GM23338 (cell line): ENCODE data around the gene HJV. TPM values are rescaled to one million over a fixed set of nuclear protein-coding genes. Genes with fewer than 3 reads are reported as not detected.

Source experiments
- ATAC-seq: fragments of 200-7000 bp; cut with Tn5 transposase; 3 replicates; pipeline ENCODE4 v1.9.1; 2020
- DNase-seq: peaks from one replicate; pipeline ENCODE4 v3.0.0-alpha.2; 2015; ENCODE audit warnings: low spot score
- H2AFZ ChIP-seq: fragments of 200-600 bp; sonication (generic); 2 replicates; pipeline ENCODE4 v1.8.0; 2016; ENCODE audit warnings: antibody characterized with exemption, mild to moderate bottlenecking, moderate library complexity
- H3F3A ChIP-seq: fragments of 200-600 bp; sonication (generic); replicated peaks from 2 replicates; pipeline ENCODE4 v1.8.0; 2017; ENCODE audit warnings: antibody characterized with exemption, mixed run types, low read depth
- H3K27ac ChIP-seq: fragments of 200-600 bp; sonication (generic); 2 replicates; pipeline ENCODE4 v1.6.1; 2016; ENCODE audit warnings: low read depth
- H3K27me3 ChIP-seq: fragments of 200-600 bp; sonication (generic); 2 replicates; pipeline ENCODE4 v1.8.0; 2016; ENCODE audit warnings: mild to moderate bottlenecking, mixed run types, moderate library complexity; ENCODE audit not compliant: insufficient read depth
- H3K36me3 ChIP-seq: fragments of 200-600 bp; sonication (generic); 2 replicates; pipeline ENCODE4 v1.8.0; 2016; ENCODE audit warnings: mild to moderate bottlenecking; ENCODE audit not compliant: insufficient read depth
- H3K4me1 ChIP-seq: fragments of 200-600 bp; sonication (generic); 2 replicates; pipeline ENCODE4 v1.8.0; 2016; ENCODE audit warnings: mild to moderate bottlenecking, moderate library complexity; ENCODE audit not compliant: insufficient read depth
- H3K4me2 ChIP-seq: fragments of 200-600 bp; sonication (generic); 2 replicates; pipeline ENCODE4 v1.7.1; 2017; ENCODE audit warnings: mixed run types
- H3K4me3 ChIP-seq: fragments of 200-600 bp; sonication (generic); 2 replicates; pipeline ENCODE4 v1.6.1; 2016; ENCODE audit warnings: mixed run types
- H3K79me2 ChIP-seq: fragments of 200-600 bp; sonication (generic); replicated peaks from 2 replicates; pipeline ENCODE4 v1.8.0; 2017; ENCODE audit warnings: mild to moderate bottlenecking; ENCODE audit not compliant: insufficient read depth
- H3K9me2 ChIP-seq: fragments of 200-600 bp; sonication (generic); 2 replicates; pipeline ENCODE4 v1.8.0; 2017; ENCODE audit not compliant: insufficient read depth
- H4K20me1 ChIP-seq: fragments of 200-600 bp; sonication (generic); replicated peaks from 2 replicates; pipeline ENCODE4 v1.8.0; 2017; ENCODE audit warnings: mild to moderate bottlenecking; ENCODE audit not compliant: insufficient read depth
- H3K27ac Mint-ChIP-seq: 2 replicates; pipeline ENCODE4 v1.8.0; 2020; ENCODE audit warnings: inconsistent platforms, mild to moderate bottlenecking, moderate library complexity, mixed read lengths
- H3K27me3 Mint-ChIP-seq: 3 replicates; pipeline ENCODE4 v1.8.0; 2022; ENCODE audit warnings: low read depth, mild to moderate bottlenecking, moderate library complexity, mixed read lengths, inconsistent platforms; ENCODE audit not compliant: insufficient read depth, poor library complexity
- H3K36me3 Mint-ChIP-seq: 3 replicates; pipeline ENCODE4 v1.8.0; 2021; ENCODE audit warnings: low read depth, mild to moderate bottlenecking, inconsistent platforms, moderate library complexity, mixed read lengths
- H3K4me1 Mint-ChIP-seq: 3 replicates; pipeline ENCODE4 v1.8.0; 2020; ENCODE audit warnings: mild to moderate bottlenecking, inconsistent platforms, mixed read lengths
- H3K4me3 Mint-ChIP-seq: 3 replicates; pipeline ENCODE4 v1.8.0; 2021; ENCODE audit warnings: moderate library complexity, mild to moderate bottlenecking, inconsistent platforms, mixed read lengths
- H3K9me3 Mint-ChIP-seq: 3 replicates; pipeline ENCODE4 v1.8.0; 2020; ENCODE audit warnings: moderate library complexity, mild to moderate bottlenecking, inconsistent platforms, mixed read lengths
- CREB1 ChIP-seq: fragments of 250-450 bp; sonication (Bioruptor Pico); IDR thresholded peaks from 2 replicates; pipeline ENCODE4 v1.5.0; 2020; ENCODE audit warnings: low read depth, mild to moderate bottlenecking, moderate library complexity
- ETS1 ChIP-seq: IDR thresholded peaks from 2 replicates; pipeline ENCODE4 v1.6.1; 2016; ENCODE audit warnings: antibody characterized with exemption
- EZH2 ChIP-seq: fragments of 200-600 bp; sonication (generic); IDR thresholded peaks from one replicate; pipeline ENCODE4 v1.8.0; 2017; ENCODE audit warnings: antibody characterized with exemption, mild to moderate bottlenecking, low read depth; ENCODE audit not compliant: unreplicated experiment
- JUNB ChIP-seq: IDR thresholded peaks from one replicate; pipeline ENCODE4 v1.6.1; 2016; ENCODE audit warnings: antibody characterized with exemption; ENCODE audit not compliant: unreplicated experiment
- NANOG ChIP-seq: IDR thresholded peaks from 2 replicates; pipeline ENCODE4 v1.6.1; 2016; ENCODE audit warnings: antibody characterized with exemption, borderline replicate concordance
- POLR2AphosphoS5 ChIP-seq: IDR thresholded peaks from 2 replicates; pipeline ENCODE4 v1.6.1; 2016; ENCODE audit warnings: antibody characterized with exemption, low read depth
- STAT1 ChIP-seq: IDR thresholded peaks from one replicate; pipeline ENCODE4 v1.6.1; 2016; ENCODE audit warnings: antibody characterized with exemption; ENCODE audit not compliant: unreplicated experiment
- ZNF114 ChIP-seq: fragments of 250-450 bp; sonication (Bioruptor Pico); IDR thresholded peaks from 2 replicates; pipeline ENCODE4 v1.5.0; 2020; ENCODE audit warnings: mild to moderate bottlenecking, moderate library complexity
- ZNF331 ChIP-seq: fragments of 250-450 bp; sonication (Bioruptor Pico); IDR thresholded peaks from 2 replicates; pipeline ENCODE4 v1.5.0; 2020; ENCODE audit warnings: low read depth, mild to moderate bottlenecking, moderate library complexity
- polyA plus RNA-seq: library from polyadenylated mRNA; unstranded; fragments of >200 nt; fragmentation: Nextera tagmentation; extraction: Ambion mirVana; gene quantifications from 2 replicates; pipeline ENCODE4 v1.2.1, GENCODE V29; 2016
- total RNA-seq: library from RNA; depleted of rRNA; stranded (reverse); fragments of >200 nt; shearing (Covaris generic); gene quantifications from 2 replicates; pipeline ENCODE4 v1.2.3, GENCODE V29; 2014
- TF ChIP-seq, protein P1 (sequence below): fragments of 250-450 bp; sonication (Bioruptor Pico); IDR thresholded peaks from 2 replicates; pipeline ENCODE4 v1.5.0; 2020; ENCODE audit warnings: mild to moderate bottlenecking, moderate library complexity

The HJV gene
- total and polyA plus RNA-seq, 2 experiments from 2014 or later = 0.42 to 0.45 TPM

DNA sequence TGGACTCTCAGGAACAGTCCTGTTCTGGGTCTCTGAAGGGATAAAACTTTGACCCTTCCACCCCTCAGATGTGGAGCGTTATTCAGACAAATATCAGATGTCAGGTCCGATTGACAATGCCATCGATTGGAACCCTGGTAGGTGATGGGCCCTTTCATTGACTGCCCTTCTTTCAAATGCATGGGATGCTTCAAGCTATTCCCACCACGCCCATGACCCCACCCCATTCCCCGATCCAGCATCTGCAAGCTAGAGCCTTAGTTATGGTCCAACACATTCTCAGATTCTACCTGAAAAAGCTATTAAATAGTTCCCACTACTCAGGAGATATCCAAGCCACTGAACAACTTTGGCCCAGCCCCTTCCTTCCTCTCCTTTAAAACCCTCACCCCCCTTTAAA is 44.5 kb downstream of the HJV start (continued):
- TF ChIP-seq, protein P1, sequence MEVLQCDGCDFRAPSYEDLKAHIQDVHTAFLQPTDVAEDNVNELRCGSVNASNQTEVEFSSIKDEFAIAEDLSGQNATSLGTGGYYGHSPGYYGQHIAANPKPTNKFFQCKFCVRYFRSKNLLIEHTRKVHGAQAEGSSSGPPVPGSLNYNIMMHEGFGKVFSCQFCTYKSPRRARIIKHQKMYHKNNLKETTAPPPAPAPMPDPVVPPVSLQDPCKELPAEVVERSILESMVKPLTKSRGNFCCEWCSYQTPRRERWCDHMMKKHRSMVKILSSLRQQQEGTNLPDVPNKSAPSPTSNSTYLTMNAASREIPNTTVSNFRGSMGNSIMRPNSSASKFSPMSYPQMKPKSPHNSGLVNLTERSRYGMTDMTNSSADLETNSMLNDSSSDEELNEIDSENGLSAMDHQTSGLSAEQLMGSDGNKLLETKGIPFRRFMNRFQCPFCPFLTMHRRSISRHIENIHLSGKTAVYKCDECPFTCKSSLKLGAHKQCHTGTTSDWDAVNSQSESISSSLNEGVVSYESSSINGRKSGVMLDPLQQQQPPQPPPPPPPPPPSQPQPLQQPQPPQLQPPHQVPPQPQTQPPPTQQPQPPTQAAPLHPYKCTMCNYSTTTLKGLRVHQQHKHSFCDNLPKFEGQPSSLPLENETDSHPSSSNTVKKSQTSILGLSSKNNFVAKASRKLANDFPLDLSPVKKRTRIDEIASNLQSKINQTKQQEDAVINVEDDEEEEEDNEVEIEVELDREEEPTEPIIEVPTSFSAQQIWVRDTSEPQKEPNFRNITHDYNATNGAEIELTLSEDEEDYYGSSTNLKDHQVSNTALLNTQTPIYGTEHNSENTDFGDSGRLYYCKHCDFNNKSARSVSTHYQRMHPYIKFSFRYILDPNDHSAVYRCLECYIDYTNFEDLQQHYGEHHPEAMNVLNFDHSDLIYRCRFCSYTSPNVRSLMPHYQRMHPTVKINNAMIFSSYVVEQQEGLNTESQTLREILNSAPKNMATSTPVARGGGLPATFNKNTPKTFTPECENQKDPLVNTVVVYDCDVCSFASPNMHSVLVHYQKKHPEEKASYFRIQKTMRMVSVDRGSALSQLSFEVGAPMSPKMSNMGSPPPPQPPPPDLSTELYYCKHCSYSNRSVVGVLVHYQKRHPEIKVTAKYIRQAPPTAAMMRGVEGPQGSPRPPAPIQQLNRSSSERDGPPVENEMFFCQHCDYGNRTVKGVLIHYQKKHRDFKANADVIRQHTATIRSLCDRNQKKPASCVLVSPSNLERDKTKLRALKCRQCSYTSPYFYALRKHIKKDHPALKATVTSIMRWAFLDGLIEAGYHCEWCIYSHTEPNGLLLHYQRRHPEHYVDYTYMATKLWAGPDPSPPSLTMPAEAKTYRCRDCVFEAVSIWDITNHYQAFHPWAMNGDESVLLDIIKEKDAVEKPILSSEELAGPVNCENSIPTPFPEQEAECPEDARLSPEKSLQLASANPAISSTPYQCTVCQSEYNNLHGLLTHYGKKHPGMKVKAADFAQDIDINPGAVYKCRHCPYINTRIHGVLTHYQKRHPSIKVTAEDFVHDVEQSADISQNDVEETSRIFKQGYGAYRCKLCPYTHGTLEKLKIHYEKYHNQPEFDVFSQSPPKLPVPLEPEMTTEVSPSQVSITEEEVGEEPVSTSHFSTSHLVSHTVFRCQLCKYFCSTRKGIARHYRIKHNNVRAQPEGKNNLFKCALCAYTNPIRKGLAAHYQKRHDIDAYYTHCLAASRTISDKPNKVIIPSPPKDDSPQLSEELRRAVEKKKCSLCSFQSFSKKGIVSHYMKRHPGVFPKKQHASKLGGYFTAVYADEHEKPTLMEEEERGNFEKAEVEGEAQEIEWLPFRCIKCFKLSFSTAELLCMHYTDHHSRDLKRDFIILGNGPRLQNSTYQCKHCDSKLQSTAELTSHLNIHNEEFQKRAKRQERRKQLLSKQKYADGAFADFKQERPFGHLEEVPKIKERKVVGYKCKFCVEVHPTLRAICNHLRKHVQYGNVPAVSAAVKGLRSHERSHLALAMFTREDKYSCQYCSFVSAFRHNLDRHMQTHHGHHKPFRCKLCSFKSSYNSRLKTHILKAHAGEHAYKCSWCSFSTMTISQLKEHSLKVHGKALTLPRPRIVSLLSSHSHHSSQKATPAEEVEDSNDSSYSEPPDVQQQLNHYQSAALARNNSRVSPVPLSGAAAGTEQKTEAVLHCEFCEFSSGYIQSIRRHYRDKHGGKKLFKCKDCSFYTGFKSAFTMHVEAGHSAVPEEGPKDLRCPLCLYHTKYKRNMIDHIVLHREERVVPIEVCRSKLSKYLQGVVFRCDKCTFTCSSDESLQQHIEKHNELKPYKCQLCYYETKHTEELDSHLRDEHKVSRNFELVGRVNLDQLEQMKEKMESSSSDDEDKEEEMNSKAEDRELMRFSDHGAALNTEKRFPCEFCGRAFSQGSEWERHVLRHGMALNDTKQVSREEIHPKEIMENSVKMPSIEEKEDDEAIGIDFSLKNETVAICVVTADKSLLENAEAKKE (CRISPR knock-in tag) = no peak
- TF ChIP-seq JUNB (no peak), ZNF114 (CRISPR knock-in tag) (no peak)

DNA sequence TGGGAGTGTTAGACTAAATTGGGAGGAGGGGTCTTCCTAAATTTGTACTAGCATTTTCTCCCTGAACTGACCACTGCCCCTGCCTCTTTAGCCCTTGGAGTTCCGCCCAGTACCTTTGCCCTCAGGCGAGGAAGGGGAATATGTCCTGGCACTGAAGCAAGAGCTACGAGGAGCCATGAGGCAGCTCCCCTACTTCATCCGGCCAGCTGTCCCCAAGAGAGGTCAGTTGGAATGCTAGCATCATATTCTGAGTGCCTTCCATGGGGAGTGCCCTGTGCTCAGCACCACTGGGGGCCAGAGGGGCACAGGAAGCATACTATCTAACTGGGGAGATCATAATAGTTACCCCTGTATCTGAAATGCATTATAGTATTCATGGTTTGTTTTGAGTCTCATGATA is 46.3 kb downstream of the HJV start:
- H3K4me3 Mint-ChIP-seq = no peak overlapping the region
- Histone ChIP-seq H3K36me3 (no peaks in the 10 kb centered on the region), H3F3A (no peaks in the 10 kb centered on the region), H3K27me3 (no peaks in the 10 kb centered on the region), H3K79me2 (no peaks in the 10 kb centered on the region), H2AFZ (no peak overlapping the region), H4K20me1 (no peaks in the 10 kb centered on the region), H3K4me1 (peaks cover 17% of the 10 kb centered on the region), H3K27ac (no peak overlapping the region), H3K4me2 (no peak overlapping the region), H3K9me2 (no peaks in the 10 kb centered on the region), H3K4me3 (no peak overlapping the region)
- ATAC-seq (no peak), DNase-seq (no peak)
- H3K27me3 Mint-ChIP-seq = peaks cover 2% of the 10 kb centered on the region
- H3K4me1 Mint-ChIP-seq = no peaks in the 10 kb centered on the region; the same call in 2 of the 3 replicates
- no peaks in the 10 kb centered on the region for H3K36me3 Mint-ChIP-seq
- no peaks in the 10 kb centered on the region for H3K9me3 Mint-ChIP-seq
- peak overlapping the region; percentile 49 for H3K27ac Mint-ChIP-seq
- TF ChIP-seq ZNF331 = no peak
- TF ChIP-seq EZH2 = no peak
- TF ChIP-seq JUNB = no peak
- TF ChIP-seq, protein P1 (CRISPR knock-in tag) = no peak
- TF ChIP-seq CREB1 (CRISPR knock-in tag) = no peak
- TF ChIP-seq ZNF114 (CRISPR knock-in tag) = no peak
- no peak for TF ChIP-seq POLR2AphosphoS5
- no peak for TF ChIP-seq STAT1
- no peak for TF ChIP-seq ETS1
- no peak for TF ChIP-seq NANOG
